ENCODE measurements around the gene HGS. TPM values are rescaled to one million over a fixed set of nuclear protein-coding genes. Genes with fewer than 3 reads are reported as not detected.
"Not testable (repeated sequence)": the region's sequence is repeated elsewhere in the genome, so short reads cannot be mapped to it uniquely, and the experiment has no call there.

Gene HGS
- total and polyA plus RNA-seq, 3 experiments from 2014 or later: 36.7 to 135 (median 122) TPM

- POLR2A ChIA-PET: no interaction called here
- Histone ChIP-seq H3K9me3 (ENCODE audit: low read length) (no peaks in the 10 kb centered on the region), H3K27me3 (ENCODE audit: insufficient read depth, low read length, poor library complexity, severe bottlenecking) (no peaks in the 10 kb centered on the region), H3K4me1 (ENCODE audit: insufficient read depth, low read length) (peaks cover 9% of the 10 kb centered on the region), H3K27ac (ENCODE audit: low read depth, low read length) (no peak overlapping the region), H3K36me3 (ENCODE audit: insufficient read depth, low read length) (peaks cover 28% of the 10 kb centered on the region), H3K4me3 (ENCODE audit: low read length) (no peak overlapping the region)
- CTCF ChIA-PET: no interaction called here
- Mint-ChIP-seq H3K36me3 (peaks cover 0 to 61% (median 4%) of the 10 kb centered on the region in 3 donors), H3K9me3 (no peaks in the 10 kb centered on the region), H3K4me3 (no peak overlapping the region), H3K27ac (peak overlapping the region in 1 of 8 donors; percentile 66), H3K27me3 (no peaks in the 10 kb centered on the region), H3K4me1 (peaks cover 16 to 21% (median 16%) of the 10 kb centered on the region in 3 donors)
- no peak for DNase-seq
These were observed 11.3 kb upstream of the HGS start for GRCh38 chr17:81672504-81672903.

- Mint-ChIP-seq H3K36me3 (peaks cover 0 to 56% (median 1%) of the 10 kb centered on the region in 3 donors), H3K27me3 (no peaks in the 10 kb centered on the region), H3K4me1 (peaks cover 11 to 17% (median 11%) of the 10 kb centered on the region in 3 donors), H3K9me3 (no peaks in the 10 kb centered on the region), H3K4me3 (no peak overlapping the region), H3K27ac (peak overlapping the region in 1 of 8 donors; percentile 20)
- H3K4me1 ChIP-seq (ENCODE audit: insufficient read depth, low read length): peaks cover 4% of the 10 kb centered on the region
- DNase-seq: no peak
- H3K36me3 ChIP-seq (ENCODE audit: insufficient read depth, low read length): peaks cover 28% of the 10 kb centered on the region
- no peak overlapping the region for H3K27ac ChIP-seq (ENCODE audit: low read depth, low read length)
- ChIA-PET POLR2A (no interaction called here), CTCF (no interaction called here)
- H3K9me3 ChIP-seq (ENCODE audit: low read length): no peaks in the 10 kb centered on the region
- H3K4me3 ChIP-seq (ENCODE audit: low read length): no peak overlapping the region
- H3K27me3 ChIP-seq (ENCODE audit: insufficient read depth, low read length, poor library complexity, severe bottlenecking): no peaks in the 10 kb centered on the region
These were observed 10.9 kb upstream of the HGS start for GRCh38 chr17:81672954-81673353.

- no peak overlapping the region for H3K4me3 ChIP-seq (ENCODE audit: low read length)
- H3K27me3 ChIP-seq (ENCODE audit: insufficient read depth, low read length, poor library complexity, severe bottlenecking): no peaks in the 10 kb centered on the region
- no peaks in the 10 kb centered on the region for H3K4me1 ChIP-seq (ENCODE audit: insufficient read depth, low read length)
- no peaks in the 10 kb centered on the region for H3K9me3 ChIP-seq (ENCODE audit: low read length)
- no peaks in the 10 kb centered on the region for H3K27me3 Mint-ChIP-seq
- H3K9me3 Mint-ChIP-seq: no peaks in the 10 kb centered on the region
- ChIA-PET POLR2A (interaction anchor here (1.7 kb wide), 1 partner anchor 10 kb away, joined by 4 read pairs; the partner anchor contains the start of genes ARL16 and HGS), CTCF (no interaction called here)
- H3K36me3 ChIP-seq (ENCODE audit: insufficient read depth, low read length): peaks cover 28% of the 10 kb centered on the region
- H3K27ac ChIP-seq (ENCODE audit: low read depth, low read length): no peak overlapping the region
- no peak for DNase-seq
- peaks cover 0 to 50% (median 0%) of the 10 kb centered on the region in 3 donors for H3K36me3 Mint-ChIP-seq
- no peak overlapping the region for H3K4me3 Mint-ChIP-seq
- peaks cover 5 to 9% (median 7%) of the 10 kb centered on the region in 3 donors for H3K4me1 Mint-ChIP-seq
- peak overlapping the region in 2 of 8 donors; percentile 20 to 54 for H3K27ac Mint-ChIP-seq
These were observed 10.1 kb upstream of the HGS start for GRCh38 chr17:81673561-81674258.

- not testable (repeated sequence) for H3K4me3 ChIP-seq (ENCODE audit: low read length); H3K27ac ChIP-seq (ENCODE audit: low read depth, low read length); H3K4me1 ChIP-seq (ENCODE audit: insufficient read depth, low read length); H3K9me3 Mint-ChIP-seq; H3K9me3 ChIP-seq (ENCODE audit: low read length); H3K27me3 Mint-ChIP-seq; H3K4me1 Mint-ChIP-seq; H3K27me3 ChIP-seq (ENCODE audit: insufficient read depth, low read length, poor library complexity, severe bottlenecking)
- DNase-seq: peak in 1 of 5 donors; percentile 33
- POLR2A ChIA-PET: interaction anchor here (1.7 kb wide), 1 partner anchor 8 kb away, joined by 4 read pairs; the partner anchor contains the start of genes ARL16 and HGS
- Mint-ChIP-seq H3K36me3 (peaks cover 0 to 45% (median 0%) of the 10 kb centered on the region in 3 donors), H3K4me3 (peak overlapping the region in 1 of 7 donors; percentile 48), H3K27ac (peak overlapping the region in 1 of 8 donors; percentile 48)
- peaks cover 18% of the 10 kb centered on the region for H3K36me3 ChIP-seq (ENCODE audit: insufficient read depth, low read length)
- CTCF ChIA-PET: interaction anchor here (1.0 to 1.1 kb wide), 2 partner anchors 17 to 1102 kb away, joined by 3 read pairs; no protein-coding TSS in a partner anchor
These were observed 8.1 kb upstream of the HGS start for GRCh38 chr17:81675515-81676221.

- Histone ChIP-seq H3K36me3 (ENCODE audit: insufficient read depth, low read length) (peaks cover 9% of the 10 kb centered on the region), H3K27me3 (ENCODE audit: insufficient read depth, low read length, poor library complexity, severe bottlenecking) (no peaks in the 10 kb centered on the region), H3K4me3 (ENCODE audit: low read length) (no peak overlapping the region), H3K9me3 (ENCODE audit: low read length) (no peaks in the 10 kb centered on the region), H3K4me1 (ENCODE audit: insufficient read depth, low read length) (no peaks in the 10 kb centered on the region), H3K27ac (ENCODE audit: low read depth, low read length) (no peak overlapping the region)
- POLR2A ChIA-PET: interaction anchor here (1.1 kb wide), 1 partner anchor 10 kb away, joined by 4 read pairs; the partner anchor contains the start of genes CCDC137 and OXLD1
- H3K27ac Mint-ChIP-seq: no peak overlapping the region
- no peak overlapping the region for H3K4me3 Mint-ChIP-seq
- CTCF ChIA-PET: no interaction called here
- peaks cover 5 to 9% (median 7%) of the 10 kb centered on the region in 3 donors for H3K4me1 Mint-ChIP-seq
- no peak for DNase-seq
- peaks cover 0 to 42% (median 0%) of the 10 kb centered on the region in 3 donors for H3K36me3 Mint-ChIP-seq
- no peaks in the 10 kb centered on the region for H3K9me3 Mint-ChIP-seq
- no peaks in the 10 kb centered on the region for H3K27me3 Mint-ChIP-seq
These were observed 6.9 kb upstream of the HGS start for GRCh38 chr17:81676906-81677305.

GRCh38 chr17:81680150-81680549 is 3.7 kb upstream of the HGS start:
- CTCF ChIA-PET: no interaction called here
- H3K36me3 Mint-ChIP-seq: peaks cover 0 to 27% (median 0%) of the 10 kb centered on the region in 3 donors
- peak overlapping the region in 2 of 7 donors; percentile 15 to 85 for H3K4me3 Mint-ChIP-seq

GRCh38 chr17:81681672-81682071 is 2.1 kb upstream of the HGS start:
- Mint-ChIP-seq H3K4me1 (peaks cover 25 to 38% (median 28%) of the 10 kb centered on the region in 3 donors), H3K27me3 (peaks cover 0 to 3% of the 10 kb centered on the region in 2 donors), H3K4me3 (peak overlapping the region in 3 of 7 donors; percentile 20 to 37 (median 37)), H3K36me3 (peaks cover 0 to 36% (median 4%) of the 10 kb centered on the region in 3 donors), H3K9me3 (no peaks in the 10 kb centered on the region), H3K27ac (peak overlapping the region in 4 of 8 donors; percentile 12 to 83 (median 70))
- no peaks in the 10 kb centered on the region for H3K9me3 ChIP-seq (ENCODE audit: low read length)
- no peaks in the 10 kb centered on the region for H3K27me3 ChIP-seq (ENCODE audit: insufficient read depth, low read length, poor library complexity, severe bottlenecking)
- CTCF ChIA-PET: no interaction called here
- H3K4me3 ChIP-seq (ENCODE audit: low read length): no peak overlapping the region
- no peak overlapping the region for H3K27ac ChIP-seq (ENCODE audit: low read depth, low read length)
- peaks cover 7% of the 10 kb centered on the region for H3K36me3 ChIP-seq (ENCODE audit: insufficient read depth, low read length)
- peaks cover 28% of the 10 kb centered on the region for H3K4me1 ChIP-seq (ENCODE audit: insufficient read depth, low read length)
- POLR2A ChIA-PET: interaction anchor here (3.9 kb wide), 1 partner anchor 21 kb away, joined by 38 read pairs; the partner anchor contains the start of gene MRPL12
- no peak for DNase-seq

More at GRCh38 chr17:81680150-81680549, 3.7 kb upstream of the HGS start:
- peak overlapping the region in 1 of 8 donors; percentile 63 for H3K27ac Mint-ChIP-seq
- peaks cover 0 to 3% of the 10 kb centered on the region in 2 donors for H3K27me3 Mint-ChIP-seq
- H3K4me1 Mint-ChIP-seq: peaks cover 22 to 33% (median 26%) of the 10 kb centered on the region in 3 donors
- Histone ChIP-seq H3K27ac (ENCODE audit: low read depth, low read length) (no peak overlapping the region), H3K36me3 (ENCODE audit: insufficient read depth, low read length) (no peaks in the 10 kb centered on the region), H3K4me3 (ENCODE audit: low read length) (no peak overlapping the region), H3K27me3 (ENCODE audit: insufficient read depth, low read length, poor library complexity, severe bottlenecking) (no peaks in the 10 kb centered on the region), H3K4me1 (ENCODE audit: insufficient read depth, low read length) (peaks cover 17% of the 10 kb centered on the region), H3K9me3 (ENCODE audit: low read length) (no peaks in the 10 kb centered on the region)
- POLR2A ChIA-PET: no interaction called here
- no peak for DNase-seq
- H3K9me3 Mint-ChIP-seq: no peaks in the 10 kb centered on the region
